ENCODE measurements around the gene ACER2.
"Not testable (repeated sequence)": the region's sequence is repeated elsewhere in the genome, so short reads cannot be mapped to it uniquely, and the experiment has no call there.

ACER2 gene

DNA sequence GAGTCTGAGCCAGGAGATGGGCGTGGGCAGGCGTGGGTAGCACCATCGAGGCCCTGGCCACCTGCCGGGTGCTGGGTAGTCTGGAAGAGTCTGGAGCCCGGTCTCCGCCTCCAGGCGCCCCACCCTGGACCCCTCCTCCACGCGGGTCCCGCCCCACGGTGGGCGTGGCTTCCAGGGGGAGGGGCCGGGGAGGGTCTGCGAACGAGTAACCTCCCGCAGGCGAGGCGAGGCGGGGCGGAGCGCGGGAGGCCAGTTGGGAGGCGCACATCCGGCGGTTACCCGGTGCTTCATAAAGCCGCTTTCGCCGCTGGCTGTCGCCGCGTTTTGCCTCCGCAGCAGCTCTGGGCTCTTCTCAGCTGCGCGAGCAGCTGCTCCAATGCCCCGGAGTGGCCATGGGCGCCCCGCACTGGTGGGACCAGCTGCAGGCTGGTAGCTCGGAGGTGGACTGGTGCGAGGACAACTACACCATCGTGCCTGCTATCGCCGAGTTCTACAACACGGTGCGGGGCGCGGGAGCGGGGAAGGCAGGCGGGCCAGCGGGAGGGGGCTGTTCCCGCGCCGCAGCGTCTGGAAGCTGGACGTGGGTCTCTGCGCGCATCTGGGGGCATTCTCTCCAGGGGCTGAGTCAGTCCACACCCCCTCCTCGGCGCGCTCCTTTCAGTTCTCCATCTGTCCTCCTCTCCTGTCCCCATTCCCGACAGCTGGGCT, at the start of gene ACER2:
Gene ACER2, plus strand, starts transcription at position 317 of the 708 bp plus-strand sequence. Its CDS starts 76 bp downstream, at position 393.
- peak; percentile 98 for DNase-seq

DNA sequence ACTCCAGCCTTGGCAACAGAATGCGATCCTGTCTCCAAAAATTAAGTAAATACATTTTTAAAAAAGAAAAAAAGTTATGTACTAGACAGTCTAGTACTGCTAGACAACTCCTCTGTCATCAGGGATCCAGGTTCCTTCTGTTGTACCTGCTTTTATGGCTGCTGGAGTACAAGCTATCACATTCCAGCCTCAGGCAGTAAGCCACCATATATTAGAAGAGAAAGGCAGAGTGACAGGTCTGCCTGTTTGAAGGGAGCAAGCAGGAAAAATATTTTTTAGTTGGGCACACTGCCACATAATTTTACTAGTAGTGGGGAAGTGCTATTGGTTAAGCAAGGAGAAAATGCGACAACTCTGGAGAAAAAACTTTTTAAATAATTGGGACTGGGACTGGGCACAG, 39.7 kb upstream of the ACER2 start:
- no peak for DNase-seq

DNA sequence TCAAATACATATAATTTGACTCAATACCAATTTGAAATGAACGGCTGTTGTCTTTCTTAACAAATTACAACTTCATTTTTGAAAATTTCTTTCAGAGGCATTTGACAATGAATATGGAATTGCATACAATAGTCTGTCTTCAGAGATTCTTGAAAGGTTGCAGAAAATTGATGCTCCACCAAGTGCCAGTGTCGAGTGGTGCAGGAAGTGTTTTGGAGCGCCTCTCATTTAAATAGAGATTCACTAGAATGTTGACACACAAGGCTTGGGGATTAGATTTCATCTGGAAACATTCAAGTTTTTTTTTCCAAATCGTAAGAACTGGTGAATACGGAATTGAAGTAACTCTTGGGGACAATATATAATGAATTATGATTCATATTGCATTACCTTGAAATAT, 36.9 kb upstream of the ACER2 start:
- DNase-seq: no peak

DNA sequence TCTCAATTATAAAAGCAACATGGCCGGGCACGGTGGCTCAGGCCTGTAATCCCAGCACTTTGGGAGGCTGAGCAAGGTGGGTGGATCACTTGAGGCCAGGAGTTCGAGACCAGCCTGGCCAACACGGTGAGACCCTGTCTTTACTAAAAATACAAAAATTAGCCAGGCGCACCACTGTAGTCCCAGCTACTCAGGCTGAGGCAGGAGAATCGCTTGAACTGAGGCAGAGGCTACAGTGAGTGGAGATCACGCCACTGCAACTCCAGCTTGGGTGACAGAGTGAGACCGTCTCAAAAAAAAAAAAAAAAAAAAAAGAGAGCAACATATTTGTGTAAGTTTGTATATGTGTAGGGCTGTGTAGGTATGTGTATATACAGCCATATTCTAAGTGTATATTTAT, 36.2 kb upstream of the ACER2 start:
- no peak for DNase-seq

DNA sequence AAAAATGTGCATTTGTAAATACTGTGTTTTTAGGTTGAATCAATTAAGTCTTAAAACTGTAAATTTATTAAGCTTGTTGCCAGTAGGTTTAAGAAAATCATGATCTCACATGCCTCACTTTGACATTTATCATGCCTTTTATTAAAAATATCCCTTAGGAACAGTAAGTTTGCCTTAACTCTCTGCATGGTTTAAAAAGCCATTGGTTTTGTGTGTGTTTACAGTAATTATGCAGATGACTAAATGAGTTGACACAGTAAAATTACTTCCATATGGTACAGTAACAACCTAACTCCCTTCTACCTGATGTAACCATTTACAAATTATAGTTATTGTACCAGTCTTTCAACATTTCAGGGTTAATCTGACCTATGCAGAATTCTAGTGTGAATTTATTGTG, 35.3 kb upstream of the ACER2 start:
- DNase-seq: no peak

DNA sequence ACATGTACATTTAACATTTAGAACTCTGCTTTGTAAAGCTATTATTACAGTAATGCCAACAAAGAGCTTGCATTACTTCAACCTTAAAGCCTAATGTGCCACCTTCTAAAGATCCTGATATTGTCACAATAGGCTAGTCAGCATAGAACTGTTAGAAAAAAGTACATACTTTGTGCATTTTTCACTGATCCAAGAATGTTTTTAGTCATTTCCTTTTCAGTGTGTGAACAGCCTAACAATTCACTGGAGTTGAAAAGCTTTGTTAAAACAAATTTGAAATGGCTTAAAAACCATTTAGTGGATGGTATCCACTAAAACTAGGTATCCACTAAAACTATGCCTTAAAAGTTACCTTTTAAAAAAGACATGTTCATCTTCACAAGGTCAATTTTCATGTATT, 33.3 kb upstream of the ACER2 start:
- no peak for DNase-seq

DNA sequence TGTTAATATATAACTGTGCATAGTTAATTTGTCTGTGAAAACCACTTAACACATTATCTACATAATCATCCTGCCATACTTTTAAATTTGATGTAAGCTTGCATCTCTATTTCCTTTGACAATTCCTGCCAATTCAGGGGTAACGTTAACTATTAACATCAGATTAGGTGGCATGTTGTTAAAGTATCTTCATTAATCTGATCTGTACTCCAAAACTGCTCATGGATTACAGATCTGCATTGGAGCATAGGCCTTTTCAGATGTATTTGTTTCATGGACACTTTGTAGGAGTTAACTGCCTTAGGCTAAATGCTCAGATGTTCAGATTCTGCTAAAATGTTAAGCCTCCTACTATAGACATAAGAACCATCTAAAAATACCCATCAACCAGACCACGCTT, 31.9 kb upstream of the ACER2 start:
- no peak for DNase-seq

DNA sequence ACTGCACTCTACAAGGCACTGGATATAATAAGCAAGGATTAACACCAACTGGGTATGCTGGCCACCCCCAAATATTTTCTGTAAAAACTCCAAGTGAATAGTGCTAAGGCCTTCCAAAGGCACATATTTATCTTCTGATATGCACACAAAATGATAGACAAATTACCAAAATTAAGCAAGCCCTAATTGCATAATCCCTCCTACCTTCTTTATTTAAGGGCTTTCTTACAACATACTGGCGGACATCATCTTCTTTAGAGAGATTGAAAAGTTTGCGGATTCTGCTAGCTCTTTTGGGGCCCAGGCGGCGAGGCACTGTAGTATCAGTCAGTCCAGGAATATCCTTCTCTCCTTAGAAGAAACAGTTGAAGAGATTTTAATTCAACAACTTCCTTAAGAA, 30.6 kb upstream of the ACER2 start:
- no peak for DNase-seq

DNA sequence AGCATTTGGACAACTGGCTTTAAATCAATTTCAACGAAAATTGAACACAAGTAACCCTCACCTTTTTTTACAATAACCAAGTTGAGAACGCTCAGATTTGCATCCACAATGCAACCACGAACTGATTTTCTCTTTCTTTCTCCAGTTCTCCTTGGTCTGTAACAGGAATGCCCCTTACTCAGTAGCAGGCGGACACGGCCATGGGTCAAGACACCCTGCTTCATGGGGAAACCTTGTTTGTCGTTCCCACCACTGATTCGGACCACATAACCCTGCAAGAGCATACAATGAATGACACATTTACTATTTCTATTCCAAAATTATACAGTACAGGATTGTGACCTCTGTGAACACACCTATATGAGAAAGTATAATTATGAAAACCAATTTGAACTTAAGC, 30.2 kb upstream of the ACER2 start:
- no peak for DNase-seq

DNA sequence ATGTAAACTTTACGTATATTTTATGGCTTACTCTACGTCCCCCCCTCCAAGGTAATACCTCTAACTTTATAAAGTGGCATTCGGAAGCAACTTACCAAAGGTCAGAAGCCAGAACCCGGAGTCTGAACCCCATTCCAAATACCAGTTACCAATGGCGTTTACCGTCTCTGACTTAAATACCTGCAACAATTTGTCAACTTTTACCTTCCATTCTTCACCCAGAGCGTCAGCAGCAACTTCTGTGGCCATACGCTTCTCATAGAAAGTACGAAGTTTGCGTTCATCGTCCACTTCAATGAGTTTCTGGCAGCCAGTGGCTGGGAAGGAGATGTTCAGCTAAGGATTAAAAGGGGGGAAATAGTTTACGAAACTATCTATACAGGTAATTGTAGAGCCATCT, 29.5 kb upstream of the ACER2 start:
- DNase-seq: peak; percentile 11

DNA sequence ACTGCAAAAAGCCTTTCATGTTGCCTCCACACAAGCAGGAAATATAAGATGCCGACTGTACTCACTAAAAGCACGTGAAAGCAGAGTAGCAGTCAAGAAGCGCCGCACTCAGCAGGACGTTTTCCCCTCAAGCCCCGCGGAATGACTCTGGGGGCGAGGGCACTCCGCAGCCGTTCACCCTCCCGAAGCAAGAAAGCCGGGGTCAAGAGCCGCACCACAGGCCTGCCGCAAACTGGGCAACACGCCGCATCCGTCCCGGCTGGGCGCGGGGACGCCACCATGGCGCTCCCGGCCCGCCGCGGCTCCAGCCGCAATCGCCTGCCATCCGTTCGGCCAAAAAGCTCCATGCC, 29.1 kb upstream of the ACER2 start:
- no peak for DNase-seq

DNA sequence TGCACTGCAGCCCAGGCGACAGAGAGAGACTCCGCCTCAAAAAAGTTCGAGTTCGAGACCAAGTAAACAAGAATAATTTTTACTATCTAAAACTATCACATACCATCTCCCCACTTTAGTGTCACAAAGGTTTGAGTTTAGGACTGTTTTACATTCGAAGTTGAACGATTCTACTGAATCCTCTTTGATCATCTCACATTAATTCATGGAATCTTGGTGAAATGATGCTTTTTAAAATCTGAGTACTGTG, 28.1 kb upstream of the ACER2 start:
- no peak for DNase-seq

DNA sequence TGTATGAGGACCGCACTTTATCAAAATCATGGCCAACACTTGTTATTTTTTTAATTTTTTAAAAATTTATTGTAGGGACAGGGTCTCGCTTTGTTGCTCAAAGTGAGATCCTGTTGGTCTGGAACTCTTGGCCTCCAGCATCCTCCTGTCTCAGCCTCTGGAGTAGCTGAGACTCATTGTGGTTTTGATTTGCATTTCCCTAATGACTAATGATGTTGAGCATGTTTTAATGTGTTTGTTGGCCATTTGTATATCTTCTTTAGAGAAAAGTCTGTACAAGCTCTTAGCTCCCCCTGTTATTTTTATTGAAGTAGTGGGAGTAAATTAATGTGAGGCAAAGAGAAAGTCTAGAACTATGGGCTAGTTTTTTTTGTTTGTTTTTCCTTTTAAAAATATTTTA, 27.2 kb upstream of the ACER2 start:
- DNase-seq: no peak

DNA sequence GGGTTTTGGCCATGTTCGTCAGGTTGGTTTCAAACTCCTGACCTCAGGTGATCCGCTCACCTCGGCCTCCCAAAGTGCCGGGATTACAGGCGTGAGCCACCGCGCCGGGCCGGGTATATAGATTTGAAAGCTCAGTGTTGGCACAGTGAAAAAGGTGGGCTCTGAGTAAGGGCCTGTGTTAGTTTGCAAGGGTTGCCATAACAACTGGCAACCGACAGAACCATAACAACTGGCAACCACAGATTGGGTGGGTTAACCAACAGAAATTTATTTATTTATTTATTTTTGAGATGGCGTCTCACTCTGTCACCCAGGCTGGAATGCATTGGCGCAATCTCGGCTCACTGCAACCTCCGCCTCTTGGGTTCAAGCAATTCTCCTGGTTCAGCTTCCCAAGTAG, 23.6 kb upstream of the ACER2 start:
- not testable (repeated sequence) for DNase-seq

DNA sequence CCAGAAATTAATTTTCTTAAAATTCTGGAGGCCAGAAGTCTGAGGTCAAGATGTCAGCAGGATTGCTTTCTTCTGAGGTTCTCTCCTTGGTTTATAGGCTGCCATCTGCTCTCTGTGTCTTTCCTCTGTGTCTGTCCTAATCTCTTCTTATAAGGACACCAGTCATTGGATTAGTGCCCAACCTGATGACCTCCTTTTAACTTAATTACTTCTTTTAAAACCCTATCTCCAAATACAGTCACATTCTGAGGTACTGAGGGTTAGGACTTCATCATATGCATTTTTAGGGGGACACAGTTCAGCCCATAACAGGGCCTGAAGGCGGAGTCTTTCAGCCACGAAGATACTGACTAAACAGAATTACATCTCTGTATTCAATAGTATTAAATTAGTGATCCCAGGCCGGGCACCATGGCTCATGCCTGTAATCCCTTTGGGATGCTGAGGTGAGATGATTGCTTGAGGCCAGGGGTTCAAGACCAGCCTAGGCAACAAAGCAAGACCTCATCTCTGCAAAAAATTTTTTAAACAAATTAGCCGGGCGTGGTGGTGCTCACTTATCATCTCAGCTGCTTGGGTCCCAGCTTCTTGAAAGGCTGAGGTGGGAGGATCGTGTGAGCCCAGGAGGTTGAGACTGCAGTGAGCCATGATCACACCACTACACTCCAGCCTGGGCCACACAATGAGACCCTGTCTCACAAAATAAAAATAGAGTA, 22.9 kb upstream of the ACER2 start:
- DNase-seq: no peak

DNA sequence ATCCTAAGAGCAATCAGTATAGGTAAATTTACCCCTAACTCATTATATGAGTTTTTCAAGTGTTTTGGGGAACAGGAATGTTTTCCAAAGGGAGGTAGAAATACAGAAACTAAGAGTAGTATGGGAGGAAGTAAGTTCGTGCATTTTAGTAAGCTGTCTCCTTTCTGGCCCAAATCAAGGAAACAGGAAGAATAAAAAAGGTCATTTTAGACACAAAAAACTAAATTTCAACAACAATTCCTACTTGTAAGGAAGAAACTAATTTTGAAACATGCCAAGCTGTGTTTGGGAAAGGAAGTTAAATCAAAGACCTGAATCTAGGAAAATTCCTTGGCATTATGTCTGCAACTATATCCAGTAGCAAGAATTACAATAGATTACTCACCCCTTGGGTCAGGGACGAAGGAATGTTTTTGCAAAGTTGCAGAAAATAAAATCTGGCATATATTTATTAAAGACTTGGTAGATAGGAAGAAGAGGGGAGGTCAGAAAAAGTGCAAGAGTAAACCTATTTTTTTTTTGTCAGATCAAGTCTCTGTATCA, 22.2 kb upstream of the ACER2 start:
- DNase-seq: no peak

DNA sequence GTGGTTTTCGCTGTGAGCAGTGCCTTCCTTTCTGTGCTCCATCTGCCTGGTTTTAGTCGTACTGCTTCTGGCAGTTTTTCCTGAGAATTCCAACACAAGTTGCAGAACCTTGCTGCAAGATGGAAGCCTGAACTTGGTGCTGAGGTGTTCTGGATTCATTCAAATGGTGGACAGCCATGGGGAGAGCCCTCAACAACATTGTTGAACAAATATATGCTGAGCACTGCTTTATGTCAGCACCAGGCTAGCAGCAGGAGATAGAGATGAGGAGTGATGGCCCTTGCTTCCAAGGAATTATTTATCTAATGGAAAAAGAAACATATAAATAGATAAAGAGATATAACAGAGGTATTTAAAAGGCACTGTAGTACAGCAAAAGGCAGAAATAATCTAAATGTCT, 21.5 kb upstream of the ACER2 start:
- no peak for DNase-seq

DNA sequence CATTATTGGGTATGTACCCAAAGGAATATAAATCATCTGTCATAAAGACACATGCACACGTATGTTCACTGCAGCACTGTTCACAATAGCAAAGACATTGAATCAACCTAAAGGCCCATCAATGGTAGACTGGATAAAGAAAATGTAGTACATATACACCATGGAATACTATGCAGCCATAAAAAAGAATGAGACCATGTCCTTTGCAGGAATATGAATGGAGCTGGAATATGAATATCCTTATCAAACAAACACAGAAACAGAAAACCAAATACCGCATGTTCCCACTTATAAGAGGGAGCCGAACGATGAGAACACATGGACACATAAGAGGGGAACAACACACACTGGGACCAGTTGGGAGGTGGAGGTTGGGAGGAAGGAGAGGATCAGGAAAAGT, 19.3 kb upstream of the ACER2 start:
- DNase-seq: not testable (repeated sequence)

DNA sequence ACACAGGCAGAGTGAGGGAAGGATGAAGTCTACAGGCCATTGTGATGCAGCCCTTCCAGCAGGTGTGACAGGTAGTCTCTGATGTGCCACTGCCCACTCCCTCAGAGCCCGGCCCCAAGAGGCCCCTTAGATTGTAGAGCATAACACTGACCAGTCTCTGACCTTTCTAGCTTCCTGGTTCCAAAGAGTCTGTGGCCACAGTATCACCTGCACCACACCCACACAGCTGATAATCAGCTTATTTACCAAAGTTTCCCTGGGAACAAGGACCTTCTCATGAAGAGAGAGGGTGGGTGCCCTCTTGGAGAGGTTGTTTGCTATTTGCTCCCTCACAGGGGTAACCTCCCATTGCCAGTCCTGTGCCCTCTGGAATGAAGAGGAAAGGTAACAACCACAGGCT, 11.0 kb upstream of the ACER2 start:
- DNase-seq: no peak

DNA sequence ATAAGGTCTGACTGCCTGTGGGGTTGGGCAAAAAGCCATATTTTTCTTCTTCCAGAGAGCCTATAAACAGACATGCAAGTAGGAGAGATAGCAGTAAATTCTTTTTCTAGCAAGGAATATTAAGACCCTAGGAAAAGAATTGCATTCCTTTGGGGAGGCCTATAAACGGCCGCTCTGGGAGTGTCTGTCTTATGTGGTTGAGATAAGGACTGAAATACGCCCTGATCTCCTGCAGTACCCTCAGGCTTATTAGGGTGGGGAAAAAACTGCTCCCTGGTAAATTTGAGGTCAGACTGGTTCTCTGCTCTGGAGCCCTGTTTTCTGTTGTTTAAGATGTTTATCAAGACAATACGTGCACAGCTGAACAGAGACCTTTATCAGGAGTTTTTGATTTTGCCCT, 5.6 kb upstream of the ACER2 start:
- DNase-seq: not testable (repeated sequence)

DNA sequence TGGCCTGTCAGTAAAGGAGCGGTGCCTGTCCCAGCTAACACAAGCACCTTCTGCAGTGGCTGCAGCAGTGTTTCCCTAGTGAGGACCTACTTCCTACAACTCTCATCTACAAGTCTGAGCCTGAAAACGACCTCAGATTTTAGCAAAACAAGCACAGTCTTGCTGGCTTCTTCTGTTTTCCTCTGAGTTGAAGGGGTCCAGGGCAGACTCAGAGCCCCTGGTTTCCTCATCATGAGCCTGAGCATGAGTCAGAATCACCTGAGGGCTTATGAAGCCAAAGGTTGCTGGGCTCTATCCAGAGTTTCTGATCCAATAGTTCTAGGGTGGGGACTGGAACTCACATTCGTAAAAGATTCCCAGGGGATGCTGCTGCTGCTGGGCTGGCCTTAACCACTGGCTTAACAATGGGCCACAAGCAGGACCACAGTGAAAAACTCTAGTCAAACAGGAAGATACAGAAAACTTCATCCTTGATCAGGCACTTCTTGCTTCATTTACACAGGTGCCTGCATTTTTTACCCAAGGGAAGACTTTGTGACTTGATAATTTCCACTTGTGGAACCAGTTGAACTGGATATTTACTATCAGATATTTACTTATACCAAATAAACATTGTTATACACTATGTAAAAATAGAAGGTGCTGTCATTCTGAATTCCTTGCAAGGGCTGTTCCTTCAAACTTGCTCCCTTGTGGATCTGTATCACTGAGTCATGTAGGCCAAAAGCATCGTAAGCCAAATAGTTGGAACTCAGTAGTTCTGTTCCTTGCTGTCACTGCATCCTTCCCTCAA, 4.3 kb upstream of the ACER2 start:
- DNase-seq: no peak

DNA sequence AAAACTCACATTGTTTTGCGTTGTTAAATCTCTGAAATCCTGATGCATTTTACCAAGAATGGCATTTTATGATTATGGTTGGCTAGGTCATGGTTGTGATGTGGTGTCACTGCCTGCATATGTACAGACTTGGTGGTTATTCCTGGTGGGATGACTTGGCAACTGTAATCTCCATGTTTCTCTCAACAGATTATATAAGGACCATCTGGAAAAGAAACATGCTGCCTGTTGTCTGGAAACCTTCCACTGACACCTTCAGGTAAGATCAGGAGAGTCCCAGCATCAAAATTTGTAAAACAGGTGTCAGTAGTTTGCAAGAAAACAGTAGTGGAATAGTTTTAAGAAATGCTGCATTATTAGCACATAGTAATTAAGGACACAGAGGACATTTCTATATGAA, 3.0 kb upstream of the ACER2 start:
- no peak for DNase-seq

DNA sequence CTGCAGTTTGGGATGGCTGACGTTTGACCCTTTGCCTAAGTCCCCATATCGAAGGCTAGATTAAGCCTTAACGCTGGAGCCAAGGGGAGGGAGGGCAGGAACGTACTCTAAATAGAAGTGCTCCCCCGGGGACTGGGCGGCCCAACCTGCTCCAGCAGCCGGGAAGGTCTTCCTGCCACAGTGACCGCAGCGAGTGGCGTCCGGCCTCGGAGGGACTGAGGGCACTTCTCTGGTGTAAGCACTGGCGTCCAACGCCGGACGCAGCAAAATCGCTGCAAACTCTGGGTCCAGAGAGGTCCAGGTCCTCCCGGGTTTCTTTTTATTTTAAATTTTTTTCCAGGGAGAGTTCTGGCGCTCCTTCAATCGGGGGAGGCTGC, 505 bp upstream of the ACER2 start:
- no peak for DNase-seq

Data from CD4-positive, alpha-beta T cell treated with Interleukin-17A for 4 hours (primary cell).